ENCODE measurements around the gene GATAD2A.

DNA sequence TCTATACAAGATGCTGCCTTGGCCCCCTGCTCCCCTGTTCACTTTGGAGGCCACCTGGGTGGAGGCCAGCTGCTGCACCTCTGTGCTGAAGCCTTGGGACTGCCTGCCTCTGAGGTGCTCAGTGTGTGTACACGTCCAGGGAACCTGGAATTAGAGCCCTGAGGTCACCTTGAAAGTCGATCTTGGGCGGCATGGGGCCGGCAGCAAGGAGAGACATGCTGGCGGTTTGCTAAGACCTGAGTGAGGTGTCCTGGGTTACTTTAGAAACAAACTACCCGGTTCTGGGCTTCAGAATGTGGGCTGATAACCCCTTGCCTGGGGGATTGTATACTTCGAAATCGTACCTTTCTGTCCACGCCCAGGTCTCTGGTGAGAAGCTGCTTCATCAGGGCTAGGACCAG is 84.3 kb downstream of the GATAD2A start:
- TF ChIP-seq, protein P1, sequence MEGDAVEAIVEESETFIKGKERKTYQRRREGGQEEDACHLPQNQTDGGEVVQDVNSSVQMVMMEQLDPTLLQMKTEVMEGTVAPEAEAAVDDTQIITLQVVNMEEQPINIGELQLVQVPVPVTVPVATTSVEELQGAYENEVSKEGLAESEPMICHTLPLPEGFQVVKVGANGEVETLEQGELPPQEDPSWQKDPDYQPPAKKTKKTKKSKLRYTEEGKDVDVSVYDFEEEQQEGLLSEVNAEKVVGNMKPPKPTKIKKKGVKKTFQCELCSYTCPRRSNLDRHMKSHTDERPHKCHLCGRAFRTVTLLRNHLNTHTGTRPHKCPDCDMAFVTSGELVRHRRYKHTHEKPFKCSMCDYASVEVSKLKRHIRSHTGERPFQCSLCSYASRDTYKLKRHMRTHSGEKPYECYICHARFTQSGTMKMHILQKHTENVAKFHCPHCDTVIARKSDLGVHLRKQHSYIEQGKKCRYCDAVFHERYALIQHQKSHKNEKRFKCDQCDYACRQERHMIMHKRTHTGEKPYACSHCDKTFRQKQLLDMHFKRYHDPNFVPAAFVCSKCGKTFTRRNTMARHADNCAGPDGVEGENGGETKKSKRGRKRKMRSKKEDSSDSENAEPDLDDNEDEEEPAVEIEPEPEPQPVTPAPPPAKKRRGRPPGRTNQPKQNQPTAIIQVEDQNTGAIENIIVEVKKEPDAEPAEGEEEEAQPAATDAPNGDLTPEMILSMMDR (conservative IDR thresholded peaks at IDR 0.05 in 1 of 2, IDR thresholded peaks at IDR 0.05 in 1 of 2; ENCODE audit: low read depth in 1 of 2, low read length in 2 of 2) = no peak
- no peak for TF ChIP-seq EZH2 (IDR thresholded peaks at IDR 0.05; ENCODE audit: low read length, missing control alignments)

Measured in fibroblast of lung (primary cell).